ENCODE data around the gene LIMK1.

Gene LIMK1

DNA sequence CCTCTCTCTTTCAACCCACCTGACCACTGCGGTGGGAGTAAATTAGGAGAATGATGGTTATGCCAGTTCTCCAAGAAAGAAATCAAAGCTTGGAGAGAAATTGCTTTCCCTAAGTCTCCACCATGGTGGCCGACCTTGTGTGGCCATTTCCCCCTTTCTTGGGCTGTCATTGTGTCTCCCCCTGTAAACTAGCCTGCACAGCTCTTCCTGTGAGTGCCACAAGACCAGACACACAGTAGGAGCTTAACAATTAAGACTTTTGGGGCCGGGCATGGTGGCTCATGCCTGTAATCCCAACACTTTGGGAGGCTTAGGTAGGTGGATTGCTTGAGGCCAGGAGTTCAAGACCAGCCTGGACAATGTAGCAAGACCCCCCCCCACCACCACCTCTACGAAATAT is 18.9 kb upstream of the LIMK1 start:
- DNase-seq (ENCODE audit: low spot score): no peak
- TF ChIP-seq, protein P1, sequence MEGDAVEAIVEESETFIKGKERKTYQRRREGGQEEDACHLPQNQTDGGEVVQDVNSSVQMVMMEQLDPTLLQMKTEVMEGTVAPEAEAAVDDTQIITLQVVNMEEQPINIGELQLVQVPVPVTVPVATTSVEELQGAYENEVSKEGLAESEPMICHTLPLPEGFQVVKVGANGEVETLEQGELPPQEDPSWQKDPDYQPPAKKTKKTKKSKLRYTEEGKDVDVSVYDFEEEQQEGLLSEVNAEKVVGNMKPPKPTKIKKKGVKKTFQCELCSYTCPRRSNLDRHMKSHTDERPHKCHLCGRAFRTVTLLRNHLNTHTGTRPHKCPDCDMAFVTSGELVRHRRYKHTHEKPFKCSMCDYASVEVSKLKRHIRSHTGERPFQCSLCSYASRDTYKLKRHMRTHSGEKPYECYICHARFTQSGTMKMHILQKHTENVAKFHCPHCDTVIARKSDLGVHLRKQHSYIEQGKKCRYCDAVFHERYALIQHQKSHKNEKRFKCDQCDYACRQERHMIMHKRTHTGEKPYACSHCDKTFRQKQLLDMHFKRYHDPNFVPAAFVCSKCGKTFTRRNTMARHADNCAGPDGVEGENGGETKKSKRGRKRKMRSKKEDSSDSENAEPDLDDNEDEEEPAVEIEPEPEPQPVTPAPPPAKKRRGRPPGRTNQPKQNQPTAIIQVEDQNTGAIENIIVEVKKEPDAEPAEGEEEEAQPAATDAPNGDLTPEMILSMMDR (IDR thresholded peaks at IDR 0.05; ENCODE audit: extremely low read depth, missing control alignments): no peak

- DNase-seq (ENCODE audit: low spot score): no peak
- TF ChIP-seq, protein P1 (IDR thresholded peaks at IDR 0.05; ENCODE audit: extremely low read depth, missing control alignments): no peak
Observed at GRCh38 chr7:74066626-74067025, 17.0 kb upstream of the LIMK1 start.

DNA sequence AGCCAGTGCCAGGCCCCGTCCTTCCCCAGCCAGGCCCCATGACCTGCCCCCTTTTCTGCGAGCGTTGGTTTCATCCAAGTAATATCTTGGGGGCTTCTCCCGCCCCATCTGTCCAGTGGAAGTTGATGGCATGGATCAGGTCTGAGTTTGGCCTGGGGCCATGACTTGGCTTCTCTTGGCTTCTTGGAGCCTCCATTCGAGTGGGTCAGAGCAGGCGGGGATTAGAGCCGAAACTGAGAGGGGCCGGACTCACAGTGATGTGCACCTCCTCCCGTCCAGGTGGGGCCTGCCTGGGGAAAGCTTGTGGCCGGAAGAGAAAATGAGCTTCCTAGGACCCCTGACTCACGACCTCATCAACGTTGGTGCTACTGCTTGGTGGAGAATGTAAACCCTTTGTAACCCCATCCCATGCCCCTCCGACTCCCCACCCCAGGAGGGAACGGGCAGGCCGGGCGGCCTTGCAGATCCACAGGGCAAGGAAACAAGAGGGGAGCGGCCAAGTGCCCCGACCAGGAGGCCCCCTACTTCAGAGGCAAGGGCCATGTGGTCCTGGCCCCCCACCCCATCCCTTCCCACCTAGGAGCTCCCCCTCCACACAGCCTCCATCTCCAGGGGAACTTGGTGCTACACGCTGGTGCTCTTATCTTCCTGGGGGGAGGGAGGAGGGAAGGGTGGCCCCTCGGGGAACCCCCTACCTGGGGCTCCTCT is 15.1 kb upstream of the LIMK1 start:
- TF ChIP-seq, protein P1 (IDR thresholded peaks at IDR 0.05; ENCODE audit: extremely low read depth, missing control alignments): no peak

DNA sequence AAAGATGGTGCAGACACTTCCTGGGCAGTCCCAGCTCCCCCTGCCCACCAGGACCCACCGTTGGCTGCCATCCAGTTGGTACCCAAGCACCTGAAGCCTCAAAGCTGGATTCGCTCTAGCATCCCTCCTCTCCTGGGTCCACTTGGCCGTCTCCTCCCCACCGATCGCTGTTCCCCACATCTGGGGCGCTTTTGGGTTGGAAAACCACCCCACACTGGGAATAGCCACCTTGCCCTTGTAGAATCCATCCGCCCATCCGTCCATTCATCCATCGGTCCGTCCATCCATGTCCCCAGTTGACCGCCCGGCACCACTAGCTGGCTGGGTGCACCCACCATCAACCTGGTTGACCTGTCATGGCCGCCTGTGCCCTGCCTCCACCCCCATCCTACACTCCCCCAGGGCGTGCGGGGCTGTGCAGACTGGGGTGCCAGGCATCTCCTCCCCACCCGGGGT is 14.5 kb upstream of the LIMK1 start:
- TF ChIP-seq, protein P1 (IDR thresholded peaks at IDR 0.05; ENCODE audit: extremely low read depth, missing control alignments): no peak

More for the DNA sequence above, 15.1 kb upstream of the LIMK1 start:
- no peak for DNase-seq (ENCODE audit: low spot score)

DNA sequence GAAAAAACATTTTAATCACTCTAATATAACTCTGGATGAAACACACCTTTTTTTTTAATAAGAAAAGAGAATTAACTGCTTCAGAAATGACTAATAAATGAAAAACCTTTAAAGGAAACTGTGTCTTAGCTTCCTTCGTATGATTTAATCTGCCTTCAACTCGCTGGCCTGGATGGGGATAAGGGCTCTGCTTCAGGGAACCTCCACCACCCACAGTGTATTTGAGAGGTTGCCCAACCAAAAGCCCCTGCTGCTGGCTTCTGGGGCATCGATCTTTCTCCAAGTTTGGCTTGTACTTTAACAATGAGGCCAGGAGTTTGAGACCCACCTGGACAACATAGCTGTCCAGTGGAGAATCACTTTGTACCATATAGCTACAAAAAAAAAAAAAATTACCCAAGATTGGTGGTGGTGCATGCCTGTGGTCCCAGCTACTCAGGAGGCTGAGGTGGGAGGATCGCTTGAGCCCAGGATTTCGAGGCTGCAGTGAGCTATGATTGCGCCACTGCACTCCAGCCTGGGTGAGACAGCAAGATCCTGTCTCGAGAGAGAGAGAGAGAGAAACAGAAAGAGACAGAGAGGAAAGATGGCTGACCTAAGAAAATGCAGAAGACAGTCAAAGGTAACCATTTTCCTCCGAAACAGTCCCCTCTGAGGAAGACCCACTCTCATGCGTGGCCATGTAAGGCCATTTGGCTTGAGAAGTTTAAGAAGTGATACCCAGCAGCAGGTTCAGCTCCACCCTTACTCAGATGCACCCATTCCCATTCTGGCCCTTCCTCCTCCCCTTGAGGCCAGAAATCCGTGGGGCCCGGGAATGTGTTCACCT is 13.6 kb upstream of the LIMK1 start:
- TF ChIP-seq, protein P1 (IDR thresholded peaks at IDR 0.05; ENCODE audit: extremely low read depth, missing control alignments): no peak
- no peak for DNase-seq (ENCODE audit: low spot score)

More for the DNA sequence above, 14.5 kb upstream of the LIMK1 start:
- DNase-seq (ENCODE audit: low spot score): no peak

DNA sequence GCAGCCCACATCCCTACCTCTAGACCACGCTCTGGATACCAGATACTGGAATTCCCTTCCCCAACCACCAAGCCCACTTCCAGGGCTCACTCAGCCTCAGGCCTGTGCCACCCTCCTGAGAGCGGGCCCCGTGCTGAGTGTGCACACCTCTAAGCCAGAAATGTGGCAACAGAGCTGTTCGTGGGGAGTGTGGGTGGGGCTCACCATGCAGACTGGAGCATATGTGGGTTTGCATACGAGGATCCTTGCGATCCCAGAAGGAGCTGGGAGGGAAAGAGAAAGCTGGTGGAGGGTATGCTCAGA is 13.0 kb upstream of the LIMK1 start:
- no peak for DNase-seq (ENCODE audit: low spot score)
- TF ChIP-seq, protein P1 (IDR thresholded peaks at IDR 0.05; ENCODE audit: extremely low read depth, missing control alignments): no peak

GRCh38 chr7:74071121-74071520 is 12.5 kb upstream of the LIMK1 start:
- TF ChIP-seq, protein P1 (IDR thresholded peaks at IDR 0.05; ENCODE audit: extremely low read depth, missing control alignments): no peak
- DNase-seq (ENCODE audit: low spot score): no peak
